MM.1S (cell line): ENCODE data around the gene ATP6V0A1.

ENCODE experiments used
- DNase-seq: peaks from one replicate; pipeline ENCODE4 v3.0.0-alpha.2; 2015
- H2AFZ ChIP-seq: fragments of 300-600 bp; sonication (generic); 2 replicates; pipeline ENCODE4 v1.6.0; 2016; ENCODE audit warnings: antibody characterized with exemption, low read length
- H3F3A ChIP-seq: fragments of 300-600 bp; sonication (generic); 2 replicates; pipeline ENCODE4 v1.6.1; 2016; ENCODE audit warnings: mild to moderate bottlenecking, antibody characterized with exemption, low read length, moderate library complexity, mixed read lengths; ENCODE audit not compliant: insufficient read depth
- H3K27ac ChIP-seq: fragments of 300-600 bp; sonication (generic); 2 replicates; pipeline ENCODE4 v1.5.1; 2016; ENCODE audit warnings: mild to moderate bottlenecking, low read length
- H3K27me3 ChIP-seq: fragments of 300-600 bp; sonication (generic); replicated peaks from 2 replicates; pipeline ENCODE4 v1.6.0; 2016; ENCODE audit warnings: low read length; ENCODE audit not compliant: insufficient read depth
- H3K36me3 ChIP-seq: fragments of 300-600 bp; sonication (generic); replicated peaks from 2 replicates; pipeline ENCODE4 v1.6.1; 2016; ENCODE audit warnings: mild to moderate bottlenecking, low read length, mixed read lengths; ENCODE audit not compliant: insufficient read depth
- H3K4me1 ChIP-seq: fragments of 300-600 bp; sonication (generic); 2 replicates; pipeline ENCODE4 v1.6.1; 2016; ENCODE audit warnings: low read length, mixed read lengths
- H3K4me2 ChIP-seq: fragments of 300-600 bp; sonication (generic); 2 replicates; pipeline ENCODE4 v1.6.0; 2016; ENCODE audit warnings: low read depth, low read length
- H3K4me3 ChIP-seq: fragments of 300-600 bp; sonication (generic); 2 replicates; pipeline ENCODE4 v1.5.1; 2016; ENCODE audit warnings: low read length, mixed read lengths
- H3K79me2 ChIP-seq: fragments of 300-600 bp; sonication (generic); 2 replicates; pipeline ENCODE4 v1.6.1; 2016; ENCODE audit warnings: mixed run types, low read length, mixed read lengths
- H3K9ac ChIP-seq: fragments of 300-600 bp; sonication (generic); 2 replicates; pipeline ENCODE4 v1.6.1; 2016; ENCODE audit warnings: low read length, mixed read lengths
- H3K9me2 ChIP-seq: fragments of 300-600 bp; sonication (generic); replicated peaks from 2 replicates; pipeline ENCODE4 v1.6.1; 2016; ENCODE audit warnings: mild to moderate bottlenecking, low read length, mixed read lengths; ENCODE audit not compliant: insufficient read depth
- H3K9me3 ChIP-seq: fragments of 300-600 bp; sonication (generic); replicated peaks from 2 replicates; pipeline ENCODE4 v1.6.1; 2016; ENCODE audit warnings: mild to moderate bottlenecking, low read length, mixed read lengths; ENCODE audit not compliant: insufficient read depth
- H4K20me1 ChIP-seq: fragments of 300-600 bp; sonication (generic); 2 replicates; pipeline ENCODE4 v1.6.1; 2016; ENCODE audit warnings: mild to moderate bottlenecking, low read length, moderate library complexity, mixed read lengths; ENCODE audit not compliant: insufficient read depth
- CTCF ChIP-seq: fragments of 300-600 bp; sonication (generic); IDR thresholded peaks from 2 replicates; pipeline ENCODE4 v1.5.1; 2016; ENCODE audit warnings: antibody characterized with exemption, low read length, mixed read lengths
- EZH2 ChIP-seq: fragments of 300-600 bp; sonication (generic); optimal IDR thresholded peaks from 2 replicates; pipeline ENCODE3; 2017; ENCODE audit warnings: low read depth, mild to moderate bottlenecking, antibody characterized with exemption, low read length, mixed read lengths
- EZH2phosphoT487 ChIP-seq: fragments of 300-600 bp; sonication (generic); IDR thresholded peaks from 2 replicates; pipeline ENCODE4 v1.6.1; 2018; ENCODE audit warnings: antibody characterized with exemption, low read length

Gene ATP6V0A1

GRCh38 chr17:42562388-42563142, 103.9 kb downstream of the ATP6V0A1 start:
- peak overlapping the region; percentile 90 for H3K4me2 ChIP-seq
- peaks cover 17% of the 10 kb centered on the region for H3K4me1 ChIP-seq
- DNase-seq = no peak
- H3K36me3 ChIP-seq = no peaks in the 10 kb centered on the region
- no peaks in the 10 kb centered on the region for H3K9me3 ChIP-seq
- no peak overlapping the region for H2AFZ ChIP-seq
- peak overlapping the region; percentile 58; the same call in 1 of the 2 replicates for H3K27ac ChIP-seq
- H3K27me3 ChIP-seq = no peaks in the 10 kb centered on the region
- H3F3A ChIP-seq = peaks cover 13% of the 10 kb centered on the region; the same call in 1 of the 2 replicates
- H3K9ac ChIP-seq = peak overlapping the region; percentile 91
- peak overlapping the region; percentile 93 for H3K4me3 ChIP-seq
- no peak for TF ChIP-seq CTCF
- TF ChIP-seq EZH2phosphoT487 = no peak
- TF ChIP-seq EZH2 = no peak
- no peaks in the 10 kb centered on the region for H3K9me2 ChIP-seq
- H3K79me2 ChIP-seq = peaks cover 43% of the 10 kb centered on the region
- no peaks in the 10 kb centered on the region for H4K20me1 ChIP-seq

- H3K27ac ChIP-seq = no peak overlapping the region
- no peak for DNase-seq
Observed at GRCh38 chr17:42563143-42563509, 104.4 kb downstream of the ATP6V0A1 start.

GRCh38 chr17:42563543-42563942, 104.9 kb downstream of the ATP6V0A1 start:
- H3K4me3 ChIP-seq = peak overlapping the region; percentile 93
- 0 out of 2 replicates have a peak, but pooled peaks cover 1% of the 10 kb centered on the region for H3K36me3 ChIP-seq
- H3K9me2 ChIP-seq = no peaks in the 10 kb centered on the region
- no peaks in the 10 kb centered on the region for H3K9me3 ChIP-seq
- H3K4me1 ChIP-seq = peaks cover 17% of the 10 kb centered on the region
- H3K9ac ChIP-seq = peak overlapping the region; percentile 91; the same call in 1 of the 2 replicates
- peaks cover 13% of the 10 kb centered on the region; the same call in 1 of the 2 replicates for H3F3A ChIP-seq
- DNase-seq = no peak
- H3K4me2 ChIP-seq = peak overlapping the region; percentile 90
- peaks cover 51% of the 10 kb centered on the region for H3K79me2 ChIP-seq
- no peak for TF ChIP-seq EZH2
- no peak for TF ChIP-seq CTCF
- TF ChIP-seq EZH2phosphoT487 = no peak
- H4K20me1 ChIP-seq = no peaks in the 10 kb centered on the region
- no peaks in the 10 kb centered on the region for H3K27me3 ChIP-seq
- H3K27ac ChIP-seq = no peak overlapping the region
- H2AFZ ChIP-seq = no peak overlapping the region

More at GRCh38 chr17:42563143-42563509, 104.4 kb downstream of the ATP6V0A1 start:
- peaks cover 13% of the 10 kb centered on the region; the same call in 1 of the 2 replicates for H3F3A ChIP-seq
- peak overlapping the region; percentile 93 for H3K4me3 ChIP-seq
- TF ChIP-seq EZH2phosphoT487 = no peak
- TF ChIP-seq CTCF = 0 out of 2 replicates have a peak, but pooled peaks have one; percentile 3
- no peaks in the 10 kb centered on the region for H3K9me2 ChIP-seq
- peaks cover 47% of the 10 kb centered on the region for H3K79me2 ChIP-seq
- no peaks in the 10 kb centered on the region for H3K36me3 ChIP-seq
- no peaks in the 10 kb centered on the region for H3K9me3 ChIP-seq
- H3K9ac ChIP-seq = peak overlapping the region; percentile 91
- no peak overlapping the region for H2AFZ ChIP-seq
- H3K27me3 ChIP-seq = no peaks in the 10 kb centered on the region
- peaks cover 17% of the 10 kb centered on the region for H3K4me1 ChIP-seq
- H3K4me2 ChIP-seq = peak overlapping the region; percentile 90
- no peaks in the 10 kb centered on the region for H4K20me1 ChIP-seq
